Mucosa of rectum (tissue), 2 donors: Measurements from ENCODE around the gene GPC1.

Experiments
- H3K27ac ChIP-seq, 2 donors: one replicate each; pipeline ENCODE4 v1.7.0; 2013; ENCODE audit warnings: inconsistent platforms in 2 of 2, low read depth in 2 of 2, low read length in 2 of 2
- H3K27me3 ChIP-seq, 2 donors: one replicate each; pipeline ENCODE4 v1.7.0; 2013; ENCODE audit warnings: low read length in 2 of 2; ENCODE audit not compliant: control insufficient read depth in 2 of 2, insufficient read depth in 2 of 2
- H3K36me3 ChIP-seq, 2 donors: one replicate each; pipeline ENCODE4 v1.7.0; 2013; ENCODE audit warnings: low read length in 2 of 2; ENCODE audit not compliant: control insufficient read depth in 2 of 2, insufficient read depth in 2 of 2
- H3K4me1 ChIP-seq, 2 donors: one replicate each; pipeline ENCODE4 v1.7.0; 2013; ENCODE audit warnings: low read length in 2 of 2, mild to moderate bottlenecking in 1 of 2; ENCODE audit not compliant: control insufficient read depth in 2 of 2, insufficient read depth in 2 of 2
- H3K4me3 ChIP-seq, 2 donors: one replicate each; pipeline ENCODE4 v1.7.0; 2013; ENCODE audit warnings: low read length in 2 of 2
- H3K9ac ChIP-seq, 2 donors: one replicate each; pipeline ENCODE4 v1.7.0; 2013; ENCODE audit warnings: low read length in 2 of 2, low read depth in 1 of 2, mild to moderate bottlenecking in 1 of 2
- H3K9me3 ChIP-seq, 2 donors: one replicate each; pipeline ENCODE4 v1.7.0; 2013; ENCODE audit warnings: low read length in 2 of 2; ENCODE audit not compliant: control insufficient read depth in 2 of 2
- donor health status: healthy.
- donor health status: Normal muscosa, but diverticular disease.

Gene GPC1

DNA sequence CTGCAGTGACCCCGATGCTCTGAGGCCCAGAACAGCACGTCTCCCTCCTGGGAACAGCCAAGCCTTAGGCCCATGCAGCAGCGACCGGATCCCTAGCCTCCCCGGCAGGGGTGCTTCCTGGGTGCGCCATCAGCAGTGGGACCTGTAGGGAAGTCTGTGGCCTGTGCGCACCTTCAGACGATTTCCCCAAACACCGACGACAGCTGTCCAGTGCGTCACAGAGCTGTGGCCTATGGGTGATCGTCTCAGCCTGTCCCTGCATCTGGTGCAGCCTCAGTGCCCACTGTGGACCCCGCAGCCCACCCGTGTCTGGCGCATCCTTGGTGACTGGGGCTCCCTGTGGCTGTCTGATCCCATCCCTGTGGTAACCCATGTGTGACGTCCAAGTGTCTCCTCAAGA is 9.0 kb downstream of the GPC1 start:
- H3K9ac ChIP-seq = no peak overlapping the region
- H3K36me3 ChIP-seq = no peaks in the 10 kb centered on the region
- no peaks in the 10 kb centered on the region for H3K9me3 ChIP-seq
- H3K4me3 ChIP-seq = no peak overlapping the region
- H3K27ac ChIP-seq = no peak overlapping the region
- peaks cover 0 to 5% of the 10 kb centered on the region in 2 donors for H3K27me3 ChIP-seq
- no peaks in the 10 kb centered on the region for H3K4me1 ChIP-seq

- Histone ChIP-seq H3K4me3 (no peak overlapping the region), H3K4me1 (no peaks in the 10 kb centered on the region), H3K27ac (no peak overlapping the region), H3K9me3 (no peaks in the 10 kb centered on the region), H3K36me3 (no peaks in the 10 kb centered on the region), H3K9ac (no peak overlapping the region), H3K27me3 (peaks cover 5 to 6% of the 10 kb centered on the region in 2 donors)
These were observed 10.6 kb downstream of the GPC1 start for GRCh38 chr2:240445961-240446663.

GRCh38 chr2:240446664-240447175 is 11.3 kb downstream of the GPC1 start:
- no peaks in the 10 kb centered on the region for H3K9me3 ChIP-seq
- H3K4me3 ChIP-seq = no peak overlapping the region
- no peaks in the 10 kb centered on the region for H3K36me3 ChIP-seq
- no peak overlapping the region for H3K27ac ChIP-seq
- H3K9ac ChIP-seq = no peak overlapping the region
- peaks cover 9 to 10% of the 10 kb centered on the region in 2 donors for H3K27me3 ChIP-seq
- no peaks in the 10 kb centered on the region for H3K4me1 ChIP-seq

- H3K27me3 ChIP-seq = peaks cover 15 to 16% of the 10 kb centered on the region in 2 donors
- no peak overlapping the region for H3K9ac ChIP-seq
- no peak overlapping the region for H3K27ac ChIP-seq
- no peaks in the 10 kb centered on the region for H3K4me1 ChIP-seq
- H3K9me3 ChIP-seq = no peaks in the 10 kb centered on the region
- no peaks in the 10 kb centered on the region for H3K36me3 ChIP-seq
- H3K4me3 ChIP-seq = no peak overlapping the region
These were observed 11.9 kb downstream of the GPC1 start for GRCh38 chr2:240447331-240447730.

GRCh38 chr2:240447934-240448333 is 12.5 kb downstream of the GPC1 start:
- peaks cover 16% of the 10 kb centered on the region in 2 donors for H3K27me3 ChIP-seq
- H3K9ac ChIP-seq = no peak overlapping the region
- no peak overlapping the region for H3K4me3 ChIP-seq
- no peaks in the 10 kb centered on the region for H3K4me1 ChIP-seq
- no peak overlapping the region for H3K27ac ChIP-seq
- H3K9me3 ChIP-seq = no peaks in the 10 kb centered on the region
- no peaks in the 10 kb centered on the region for H3K36me3 ChIP-seq

DNA sequence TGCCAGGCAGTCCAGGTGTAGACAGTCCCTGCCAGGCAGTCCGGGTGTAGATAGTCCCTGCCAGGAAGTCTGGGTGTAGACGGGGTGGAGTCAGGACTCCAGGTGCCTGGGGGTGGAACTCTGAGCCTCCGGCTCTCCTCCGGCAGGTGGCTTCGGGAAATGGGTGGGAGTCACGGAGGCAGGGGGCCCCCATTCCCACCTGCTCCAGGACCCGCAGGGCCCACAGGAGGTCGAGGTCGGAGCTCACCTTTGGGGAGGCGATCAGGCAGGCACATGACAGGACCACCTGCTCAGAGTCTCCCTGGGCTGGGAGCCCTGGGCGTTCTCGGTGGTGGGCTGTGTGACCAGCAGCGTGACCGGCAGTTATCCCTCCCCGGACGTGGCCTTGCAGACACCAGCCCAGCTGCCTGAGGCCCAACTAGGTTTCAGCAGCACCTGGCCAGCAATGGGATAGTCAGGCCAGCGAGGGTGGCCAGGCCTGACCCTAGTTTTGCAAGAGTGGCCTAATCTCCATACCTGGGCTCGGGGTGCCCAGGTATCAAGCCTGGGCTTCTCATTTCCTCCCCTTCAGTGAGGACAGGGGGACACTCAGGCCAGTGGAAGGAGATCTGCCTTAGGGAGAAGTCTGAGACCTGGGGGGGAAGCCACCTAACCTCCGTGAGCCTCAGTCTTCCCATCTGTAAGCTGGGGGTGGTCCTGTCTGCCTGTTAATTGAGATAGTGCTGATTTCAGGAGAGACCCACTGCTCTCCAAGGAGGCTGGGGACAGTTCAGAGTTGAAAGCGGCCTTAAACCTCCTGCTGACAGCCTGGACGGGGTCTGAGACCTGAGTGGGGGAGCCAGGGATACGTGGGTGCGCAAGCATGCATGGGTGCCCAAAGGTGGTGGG is 13.2 kb downstream of the GPC1 start:
- no peaks in the 10 kb centered on the region for H3K9me3 ChIP-seq
- H3K36me3 ChIP-seq = no peaks in the 10 kb centered on the region
- no peak overlapping the region for H3K27ac ChIP-seq
- no peaks in the 10 kb centered on the region for H3K4me1 ChIP-seq
- H3K4me3 ChIP-seq = no peak overlapping the region
- peaks cover 16% of the 10 kb centered on the region in 2 donors for H3K27me3 ChIP-seq
- no peak overlapping the region for H3K9ac ChIP-seq

- Histone ChIP-seq H3K27ac (no peak overlapping the region), H3K9me3 (no peaks in the 10 kb centered on the region), H3K4me1 (peaks cover 0 to 3% of the 10 kb centered on the region in 2 donors), H3K27me3 (peaks cover 24 to 26% of the 10 kb centered on the region in 2 donors), H3K9ac (no peak overlapping the region), H3K36me3 (no peaks in the 10 kb centered on the region), H3K4me3 (no peak overlapping the region)
These were observed 14.5 kb downstream of the GPC1 start for GRCh38 chr2:240449764-240450531.

DNA sequence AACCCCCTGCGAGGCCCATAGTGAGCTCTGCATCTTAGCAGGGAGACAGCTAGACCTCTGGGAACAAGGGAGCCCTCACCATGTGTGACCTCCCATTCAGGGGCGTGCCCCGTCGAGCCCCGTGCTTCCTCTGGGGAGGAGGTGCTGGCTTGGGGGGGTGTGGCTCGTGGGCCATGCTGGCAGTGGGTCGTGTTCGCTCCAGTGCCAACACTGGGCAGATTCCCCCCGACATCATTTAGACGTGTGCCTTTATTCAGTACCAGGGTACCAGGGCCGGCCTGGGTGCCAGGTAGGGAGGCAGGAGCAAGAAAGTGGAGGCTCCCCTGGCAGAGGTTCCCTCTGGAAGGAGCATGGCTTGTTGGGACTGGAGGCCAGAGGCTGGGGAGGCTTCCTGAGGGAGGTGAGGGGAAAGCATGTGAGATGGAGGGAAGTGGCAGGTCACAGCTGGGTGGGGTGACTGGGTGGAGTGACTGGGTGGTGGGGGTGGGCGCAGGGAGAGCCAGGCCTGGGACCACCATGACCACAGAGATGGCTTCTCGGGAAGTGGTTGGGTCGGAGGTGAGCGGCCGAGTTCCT is 15.2 kb downstream of the GPC1 start:
- H3K27me3 ChIP-seq = peaks cover 30 to 31% of the 10 kb centered on the region in 2 donors
- no peak overlapping the region for H3K27ac ChIP-seq
- H3K4me1 ChIP-seq = peaks cover 0 to 3% of the 10 kb centered on the region in 2 donors
- H3K9me3 ChIP-seq = no peaks in the 10 kb centered on the region
- H3K9ac ChIP-seq = no peak overlapping the region
- no peaks in the 10 kb centered on the region for H3K36me3 ChIP-seq
- no peak overlapping the region for H3K4me3 ChIP-seq

GRCh38 chr2:240451108-240451611 is 15.7 kb downstream of the GPC1 start:
- no peak overlapping the region for H3K9ac ChIP-seq
- no peak overlapping the region for H3K27ac ChIP-seq
- no peak overlapping the region for H3K4me3 ChIP-seq
- no peaks in the 10 kb centered on the region for H3K9me3 ChIP-seq
- H3K4me1 ChIP-seq = peaks cover 0 to 3% of the 10 kb centered on the region in 2 donors
- H3K27me3 ChIP-seq = peaks cover 30 to 31% of the 10 kb centered on the region in 2 donors
- H3K36me3 ChIP-seq = no peaks in the 10 kb centered on the region
